PFSK-1 (cell line): ENCODE results near the gene VILL.

ENCODE experiments used
- FOXP2 ChIP-seq: optimal IDR thresholded peaks from 2 replicates; pipeline ENCODE3; 2011; ENCODE audit warnings: borderline replicate concordance, control low read depth, inconsistent platforms; ENCODE audit not compliant: insufficient read depth; ENCODE audit errors: extremely low read length, extremely low read depth
- POLR2AphosphoS5 ChIP-seq: IDR thresholded peaks from 2 replicates; pipeline ENCODE4 v1.6.1; 2012; ENCODE audit warnings: low read depth, mild to moderate bottlenecking, control low read depth, low read length, moderate library complexity
- SIN3A ChIP-seq: IDR thresholded peaks from 2 replicates; pipeline ENCODE4 v1.6.1; 2012; ENCODE audit warnings: mild to moderate bottlenecking, low read length, moderate library complexity, borderline replicate concordance; ENCODE audit not compliant: insufficient read depth
- TAF1 ChIP-seq: IDR thresholded peaks from 2 replicates; pipeline ENCODE4 v1.6.1; 2012; ENCODE audit warnings: low read length, control low read depth, borderline replicate concordance; ENCODE audit not compliant: insufficient read depth
- TF ChIP-seq, protein P1 (sequence below), 2 experiments: IDR thresholded peaks; 2 replicates each; pipeline versions ENCODE4 v1.6.1 to v1.8.0; 2011 to 2012; ENCODE audit warnings: low read depth in 2 of 2, low read length in 2 of 2, control low read depth in 1 of 2, inconsistent platforms in 1 of 2, mild to moderate bottlenecking in 1 of 2, moderate library complexity in 1 of 2; ENCODE audit not compliant: insufficient read depth in 1 of 2

VILL gene

DNA sequence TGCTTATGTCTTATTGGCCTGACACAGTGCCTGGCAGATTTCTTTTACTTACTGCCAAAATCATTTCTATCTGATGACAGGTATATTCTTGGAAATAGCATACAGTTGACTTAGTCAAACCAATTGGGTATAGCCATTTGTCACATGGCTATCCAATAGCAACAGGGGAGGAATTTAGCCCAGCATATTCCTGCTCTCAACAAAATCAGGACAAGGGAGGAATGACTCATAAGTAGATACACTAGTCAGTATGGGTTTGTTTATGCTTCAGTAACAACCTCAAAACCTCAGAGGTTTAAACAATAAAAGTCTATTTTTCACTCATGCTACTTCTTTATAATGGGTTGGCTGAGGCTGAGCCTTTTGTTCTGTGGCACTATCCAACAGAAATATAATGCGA, 38.0 kb upstream of the VILL start:
- no peak for TF ChIP-seq FOXP2
- TF ChIP-seq POLR2AphosphoS5 = no peak
- TF ChIP-seq, protein P1, sequence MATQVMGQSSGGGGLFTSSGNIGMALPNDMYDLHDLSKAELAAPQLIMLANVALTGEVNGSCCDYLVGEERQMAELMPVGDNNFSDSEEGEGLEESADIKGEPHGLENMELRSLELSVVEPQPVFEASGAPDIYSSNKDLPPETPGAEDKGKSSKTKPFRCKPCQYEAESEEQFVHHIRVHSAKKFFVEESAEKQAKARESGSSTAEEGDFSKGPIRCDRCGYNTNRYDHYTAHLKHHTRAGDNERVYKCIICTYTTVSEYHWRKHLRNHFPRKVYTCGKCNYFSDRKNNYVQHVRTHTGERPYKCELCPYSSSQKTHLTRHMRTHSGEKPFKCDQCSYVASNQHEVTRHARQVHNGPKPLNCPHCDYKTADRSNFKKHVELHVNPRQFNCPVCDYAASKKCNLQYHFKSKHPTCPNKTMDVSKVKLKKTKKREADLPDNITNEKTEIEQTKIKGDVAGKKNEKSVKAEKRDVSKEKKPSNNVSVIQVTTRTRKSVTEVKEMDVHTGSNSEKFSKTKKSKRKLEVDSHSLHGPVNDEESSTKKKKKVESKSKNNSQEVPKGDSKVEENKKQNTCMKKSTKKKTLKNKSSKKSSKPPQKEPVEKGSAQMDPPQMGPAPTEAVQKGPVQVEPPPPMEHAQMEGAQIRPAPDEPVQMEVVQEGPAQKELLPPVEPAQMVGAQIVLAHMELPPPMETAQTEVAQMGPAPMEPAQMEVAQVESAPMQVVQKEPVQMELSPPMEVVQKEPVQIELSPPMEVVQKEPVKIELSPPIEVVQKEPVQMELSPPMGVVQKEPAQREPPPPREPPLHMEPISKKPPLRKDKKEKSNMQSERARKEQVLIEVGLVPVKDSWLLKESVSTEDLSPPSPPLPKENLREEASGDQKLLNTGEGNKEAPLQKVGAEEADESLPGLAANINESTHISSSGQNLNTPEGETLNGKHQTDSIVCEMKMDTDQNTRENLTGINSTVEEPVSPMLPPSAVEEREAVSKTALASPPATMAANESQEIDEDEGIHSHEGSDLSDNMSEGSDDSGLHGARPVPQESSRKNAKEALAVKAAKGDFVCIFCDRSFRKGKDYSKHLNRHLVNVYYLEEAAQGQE (IDR thresholded peaks at IDR 0.05; ENCODE audit: insufficient read depth in 1 of 2, low read depth in 2 of 2, low read length in 2 of 2) = no peak

DNA sequence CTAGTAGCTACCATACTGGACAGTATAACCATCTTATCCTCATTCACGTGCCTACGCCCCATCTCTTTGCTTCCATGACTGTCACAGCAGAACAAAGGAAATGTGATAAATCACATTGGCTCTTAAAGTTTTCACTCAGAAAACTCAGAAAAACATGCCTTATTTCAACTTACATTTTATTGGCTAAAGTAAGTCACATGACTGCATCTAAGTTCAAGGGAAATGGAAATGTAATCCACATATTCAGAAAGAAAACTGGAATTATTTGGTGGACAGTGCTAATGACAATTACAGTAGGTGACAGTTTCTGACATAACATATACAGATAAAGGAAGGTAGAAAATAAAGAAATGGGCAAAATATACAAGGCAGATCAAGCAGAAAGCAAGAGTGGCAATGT, 37.4 kb upstream of the VILL start:
- no peak for TF ChIP-seq SIN3A
- TF ChIP-seq, protein P1 (IDR thresholded peaks at IDR 0.05; ENCODE audit: insufficient read depth in 1 of 2, low read depth in 2 of 2, low read length in 2 of 2) = no peak
- no peak for TF ChIP-seq FOXP2
- TF ChIP-seq POLR2AphosphoS5 = no peak
- no peak for TF ChIP-seq TAF1

- TF ChIP-seq FOXP2 (no peak), SIN3A (no peak), TAF1 (no peak), POLR2AphosphoS5 (no peak)
- TF ChIP-seq, protein P1 (IDR thresholded peaks at IDR 0.05; ENCODE audit: insufficient read depth in 1 of 2, low read depth in 2 of 2, low read length in 2 of 2) = no peak
Observed at GRCh38 chr3:37953707-37954394, 36.7 kb upstream of the VILL start.

DNA sequence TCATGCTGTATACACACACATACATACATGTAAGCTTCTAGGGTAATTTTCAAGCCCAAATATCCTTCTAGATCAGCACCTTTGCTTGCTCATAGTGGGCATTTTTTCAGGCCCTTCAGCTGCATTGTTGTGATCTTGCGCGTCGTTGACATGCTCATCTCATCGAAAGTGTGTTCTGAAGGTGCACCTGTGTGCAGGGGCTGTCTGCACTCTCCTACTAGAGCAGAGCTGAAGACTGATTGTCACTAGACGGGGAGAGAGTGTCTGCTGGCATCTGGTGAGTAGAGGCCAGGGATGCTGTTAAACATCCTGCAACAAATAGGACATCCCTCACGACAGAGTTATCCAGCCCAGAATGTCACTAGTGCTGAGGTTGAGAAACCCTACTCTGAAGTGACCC, 35.7 kb upstream of the VILL start:
- TF ChIP-seq POLR2AphosphoS5 (no peak), TAF1 (no peak), SIN3A (no peak), FOXP2 (no peak)
- TF ChIP-seq, protein P1 (IDR thresholded peaks at IDR 0.05; ENCODE audit: insufficient read depth in 1 of 2, low read depth in 2 of 2, low read length in 2 of 2) = no peak
